Coronary artery (tissue), 2 donors: ENCODE measurements around the gene HCLS1.
"Not testable (repeated sequence)": the region's sequence is repeated elsewhere in the genome, so short reads cannot be mapped to it uniquely, and the experiment has no call there.

Source experiments
- DNase-seq: peaks from one replicate; pipeline ENCODE4 v3.0.0-alpha.2; 2017; ENCODE audit warnings: low spot score
- H3K27ac ChIP-seq, 2 donors: fragments of 200-600 bp; sonication (generic); one replicate each; pipeline ENCODE4 v1.5.1; 2016 to 2019
- H3K4me3 ChIP-seq: fragments of 200-600 bp; sonication (generic); 2 replicates; pipeline ENCODE4 v1.5.1; 2016; ENCODE audit warnings: mild to moderate bottlenecking, moderate library complexity
- TF ChIP-seq, protein P1 (sequence below): fragments of 200-600 bp; sonication (generic); IDR thresholded peaks from one replicate; pipeline ENCODE4 v1.5.1; 2019; ENCODE audit warnings: antibody characterized with exemption

Gene HCLS1

GRCh38 chr3:121626495-121626894 is 34.2 kb downstream of the HCLS1 start:
- TF ChIP-seq, protein P1, sequence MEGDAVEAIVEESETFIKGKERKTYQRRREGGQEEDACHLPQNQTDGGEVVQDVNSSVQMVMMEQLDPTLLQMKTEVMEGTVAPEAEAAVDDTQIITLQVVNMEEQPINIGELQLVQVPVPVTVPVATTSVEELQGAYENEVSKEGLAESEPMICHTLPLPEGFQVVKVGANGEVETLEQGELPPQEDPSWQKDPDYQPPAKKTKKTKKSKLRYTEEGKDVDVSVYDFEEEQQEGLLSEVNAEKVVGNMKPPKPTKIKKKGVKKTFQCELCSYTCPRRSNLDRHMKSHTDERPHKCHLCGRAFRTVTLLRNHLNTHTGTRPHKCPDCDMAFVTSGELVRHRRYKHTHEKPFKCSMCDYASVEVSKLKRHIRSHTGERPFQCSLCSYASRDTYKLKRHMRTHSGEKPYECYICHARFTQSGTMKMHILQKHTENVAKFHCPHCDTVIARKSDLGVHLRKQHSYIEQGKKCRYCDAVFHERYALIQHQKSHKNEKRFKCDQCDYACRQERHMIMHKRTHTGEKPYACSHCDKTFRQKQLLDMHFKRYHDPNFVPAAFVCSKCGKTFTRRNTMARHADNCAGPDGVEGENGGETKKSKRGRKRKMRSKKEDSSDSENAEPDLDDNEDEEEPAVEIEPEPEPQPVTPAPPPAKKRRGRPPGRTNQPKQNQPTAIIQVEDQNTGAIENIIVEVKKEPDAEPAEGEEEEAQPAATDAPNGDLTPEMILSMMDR, result no peak
- DNase-seq, result no peak
- Histone ChIP-seq H3K4me3 (no peak overlapping the region), H3K27ac (no peak overlapping the region)

- no peak overlapping the region for H3K27ac ChIP-seq
- TF ChIP-seq, protein P1, result no peak
- DNase-seq, result no peak
- no peak overlapping the region for H3K4me3 ChIP-seq
These were observed 36.4 kb downstream of the HCLS1 start for GRCh38 chr3:121624147-121624899.

- TF ChIP-seq, protein P1, result no peak
- H3K27ac ChIP-seq, result no peak overlapping the region
- no peak overlapping the region for H3K4me3 ChIP-seq
- no peak for DNase-seq
These were observed 39.2 kb downstream of the HCLS1 start for GRCh38 chr3:121621491-121621890.

- Histone ChIP-seq H3K4me3 (no peak overlapping the region), H3K27ac (no peak overlapping the region)
- TF ChIP-seq, protein P1, result no peak
- DNase-seq, result no peak
These were observed 41.0 kb downstream of the HCLS1 start for GRCh38 chr3:121619691-121620090.

DNA sequence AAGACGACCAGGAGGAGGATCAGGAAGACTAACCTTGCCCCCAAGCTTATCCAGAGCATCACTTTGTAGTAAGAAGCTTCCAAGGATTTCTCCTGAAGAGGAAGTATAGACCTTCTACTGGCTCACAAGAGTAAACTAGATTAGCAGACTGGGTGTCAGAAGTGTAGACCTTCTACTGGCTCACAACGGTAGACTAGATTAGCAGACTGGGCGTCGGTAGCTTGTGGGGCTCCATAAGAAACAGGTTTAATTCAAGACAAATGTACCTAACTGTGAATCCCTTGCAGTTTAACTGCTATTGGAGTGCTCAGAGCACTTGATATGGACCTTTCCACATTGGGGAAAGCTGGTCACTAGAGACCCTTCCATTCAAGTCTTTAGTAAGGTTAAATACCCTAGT is 54.6 kb downstream of the HCLS1 start:
- Histone ChIP-seq H3K27ac (no peak overlapping the region), H3K4me3 (no peak overlapping the region)
- DNase-seq, result no peak
- TF ChIP-seq, protein P1, result no peak

DNA sequence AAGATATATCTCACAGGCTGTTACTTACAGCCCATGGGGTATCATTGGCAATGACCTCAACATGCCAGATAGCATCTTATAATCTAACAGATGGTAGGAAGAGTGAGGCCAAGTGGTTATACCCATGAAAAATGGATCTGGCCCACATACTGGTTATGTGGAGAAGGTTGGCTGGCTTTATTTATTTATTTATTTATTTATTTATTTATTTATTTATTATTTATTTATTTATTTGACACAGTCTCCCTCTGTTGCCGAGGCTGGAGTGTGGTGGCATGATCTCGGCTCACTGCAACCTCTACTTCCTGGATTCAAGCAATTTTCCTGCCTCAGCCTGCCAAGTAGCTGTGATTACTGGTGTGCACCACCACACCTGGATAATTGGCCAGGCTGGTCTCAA is 55.9 kb downstream of the HCLS1 start:
- TF ChIP-seq, protein P1, result no peak
- H3K4me3 ChIP-seq, result no peak overlapping the region
- no peak overlapping the region for H3K27ac ChIP-seq
- no peak for DNase-seq

GRCh38 chr3:121601212-121601812 is 59.4 kb downstream of the HCLS1 start:
- H3K27ac ChIP-seq, result no peak overlapping the region
- no peak overlapping the region for H3K4me3 ChIP-seq
- TF ChIP-seq, protein P1, result no peak
- DNase-seq, result no peak

DNA sequence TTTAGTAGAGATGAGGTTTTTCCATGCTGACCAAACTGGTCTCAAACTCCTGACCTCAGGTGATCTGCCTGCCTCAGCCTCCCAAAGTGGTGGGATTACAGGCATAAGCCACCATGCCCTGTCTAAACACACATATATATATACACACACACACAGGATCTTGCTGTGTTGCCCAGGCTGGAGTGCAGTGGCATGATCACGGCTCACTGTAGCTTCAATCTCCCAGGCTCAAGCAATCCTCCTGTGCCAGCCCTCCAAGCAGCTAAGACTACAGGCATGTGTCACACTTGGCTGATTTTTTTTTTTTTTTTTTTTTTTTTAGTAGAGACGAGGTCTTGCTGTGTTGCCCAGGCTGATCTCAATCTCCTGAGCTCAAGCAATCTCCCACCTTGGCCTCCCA is 60.8 kb downstream of the HCLS1 start:
- not testable (repeated sequence) for DNase-seq, H3K4me3 ChIP-seq, H3K27ac ChIP-seq
